ENCODE measurements around the gene COL2A1.

The COL2A1 gene

GRCh38 chr12:47942614-47943225 is 61.6 kb downstream of the COL2A1 start:
- DNase-seq: no peak

DNA sequence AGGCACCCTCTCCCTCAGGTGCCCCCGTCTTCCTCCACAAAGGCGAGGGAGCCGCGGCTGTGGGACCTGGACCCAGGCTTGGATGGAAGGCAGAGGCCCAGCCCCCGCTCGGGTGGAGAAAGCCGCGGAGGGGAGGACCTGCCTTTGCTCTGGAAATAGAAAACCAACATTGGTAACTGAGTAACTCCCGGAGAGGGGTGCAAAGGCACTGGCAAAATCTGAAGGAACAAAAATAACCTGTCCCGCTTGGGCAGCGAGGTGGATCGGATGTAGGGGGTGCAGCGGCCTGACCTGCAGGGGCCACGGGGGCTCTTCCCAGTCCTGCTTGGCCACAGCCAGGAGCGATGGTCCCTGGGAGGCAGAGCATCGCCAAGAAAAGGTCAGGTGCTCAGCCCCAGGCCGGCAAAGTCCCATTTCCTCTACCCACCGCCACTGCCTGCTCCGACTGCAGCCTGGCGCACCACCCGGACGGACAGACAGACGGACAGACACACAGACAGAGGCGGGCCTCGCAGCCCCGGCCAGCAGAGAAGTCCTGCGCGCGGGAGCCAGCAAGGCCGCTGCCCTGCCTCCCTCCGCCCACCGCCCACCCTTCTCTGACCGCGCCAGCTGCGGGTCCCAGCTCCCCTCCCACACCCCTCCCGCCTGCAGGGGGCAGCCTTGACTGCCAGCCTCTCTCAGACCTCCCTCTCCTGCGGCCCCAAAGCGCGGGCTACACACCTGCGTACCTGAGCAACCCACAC is 62.2 kb downstream of the COL2A1 start:
- no peak for DNase-seq

- no peak for DNase-seq
These were observed 62.8 kb downstream of the COL2A1 start for GRCh38 chr12:47941475-47941780.

DNA sequence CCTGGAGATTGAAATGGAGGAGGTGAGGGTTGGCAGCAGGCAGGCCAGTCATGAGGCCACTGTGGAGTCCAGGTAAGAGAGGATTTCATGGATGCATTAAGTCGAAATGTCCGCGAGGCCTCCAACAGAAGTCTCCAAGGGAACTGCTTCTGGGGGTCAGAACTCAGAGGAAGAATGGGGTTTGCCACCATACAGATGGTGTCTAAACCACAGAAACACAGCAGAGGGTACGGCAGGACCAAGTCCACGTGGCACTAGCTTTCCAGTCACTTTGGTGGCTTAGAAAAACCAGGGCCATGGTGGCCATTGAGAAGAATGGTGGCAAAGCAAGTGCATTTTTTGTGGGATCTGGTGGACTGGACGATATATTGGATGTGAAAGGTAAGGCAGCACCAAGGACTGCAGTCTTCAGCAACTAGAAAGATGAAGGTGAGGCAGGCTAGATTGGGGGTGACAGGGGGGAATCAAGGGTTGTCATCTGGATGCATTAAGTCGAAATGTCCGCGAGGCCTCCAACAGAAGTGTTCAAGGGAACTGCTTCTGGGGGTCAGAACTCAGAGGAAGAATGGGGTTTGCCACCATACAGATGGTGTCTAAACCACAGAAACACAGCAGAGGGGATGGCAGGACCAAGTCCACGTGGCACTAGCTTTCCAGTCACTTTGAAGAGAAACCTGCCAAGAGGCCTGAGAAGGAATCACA is 63.4 kb downstream of the COL2A1 start:
- no peak for DNase-seq

- no peak for DNase-seq
These were observed 65.2 kb downstream of the COL2A1 start for GRCh38 chr12:47939009-47939601.

GRCh38 chr12:47938594-47938993 is 65.7 kb downstream of the COL2A1 start:
- no peak for DNase-seq

DNA sequence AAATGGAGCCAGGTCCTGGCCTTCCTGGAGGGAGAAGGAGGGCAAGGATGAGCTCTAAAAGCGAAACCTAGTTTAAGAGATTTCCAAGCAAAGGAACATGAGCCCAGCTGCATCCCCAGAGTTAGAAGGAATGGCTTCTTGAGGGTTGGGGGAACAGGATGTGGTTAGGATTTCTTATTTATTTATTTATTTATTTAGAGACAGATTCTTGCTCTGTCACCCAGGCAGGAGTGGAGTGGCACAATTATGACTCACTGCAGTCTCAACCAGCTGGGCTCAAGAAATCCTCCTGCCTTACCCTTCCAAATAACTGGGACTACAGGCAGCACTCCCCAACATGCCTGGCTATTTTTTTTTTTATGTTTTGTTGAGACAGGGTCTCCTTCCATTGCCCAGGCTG is 66.2 kb downstream of the COL2A1 start:
- DNase-seq: no peak

DNA sequence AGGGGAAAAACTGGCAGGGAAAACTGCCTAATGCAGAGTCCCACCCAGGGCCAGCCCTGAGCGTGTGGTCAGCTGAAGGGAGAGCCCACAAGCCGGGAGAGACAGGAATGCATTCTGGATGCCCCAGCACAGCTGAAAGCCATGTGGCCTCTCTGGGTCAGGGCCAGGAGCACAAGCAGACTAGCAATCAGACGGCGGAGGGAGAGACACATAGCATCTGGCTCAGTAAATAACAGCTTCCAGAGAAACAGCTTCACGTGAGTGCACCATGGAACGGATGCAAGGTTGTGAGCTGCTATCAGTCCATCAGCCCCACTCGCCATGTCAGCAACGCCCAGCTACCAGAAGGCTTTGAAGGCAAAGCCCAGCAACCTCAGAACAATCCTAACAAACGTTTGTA is 69.1 kb downstream of the COL2A1 start:
- DNase-seq: no peak

DNA sequence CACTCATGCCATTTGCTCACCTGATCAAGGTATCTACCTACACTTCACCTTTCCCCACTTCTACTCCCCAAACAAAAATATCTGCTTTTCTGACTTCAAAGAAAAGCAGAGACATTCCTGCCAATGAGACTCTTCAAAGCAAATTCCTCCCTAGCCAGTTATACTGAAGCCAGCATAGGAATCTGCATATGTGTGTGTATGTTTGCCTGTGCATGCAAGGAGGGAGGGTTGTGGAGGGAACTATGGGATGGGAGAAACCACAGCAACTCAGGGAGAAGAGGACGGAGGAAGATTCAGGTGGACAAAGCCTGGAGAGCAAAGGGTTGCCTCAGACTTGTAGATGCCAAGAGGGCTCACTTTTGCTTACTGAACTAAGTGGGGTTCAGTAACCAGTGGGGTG is 73.1 kb downstream of the COL2A1 start:
- no peak for DNase-seq

DNA sequence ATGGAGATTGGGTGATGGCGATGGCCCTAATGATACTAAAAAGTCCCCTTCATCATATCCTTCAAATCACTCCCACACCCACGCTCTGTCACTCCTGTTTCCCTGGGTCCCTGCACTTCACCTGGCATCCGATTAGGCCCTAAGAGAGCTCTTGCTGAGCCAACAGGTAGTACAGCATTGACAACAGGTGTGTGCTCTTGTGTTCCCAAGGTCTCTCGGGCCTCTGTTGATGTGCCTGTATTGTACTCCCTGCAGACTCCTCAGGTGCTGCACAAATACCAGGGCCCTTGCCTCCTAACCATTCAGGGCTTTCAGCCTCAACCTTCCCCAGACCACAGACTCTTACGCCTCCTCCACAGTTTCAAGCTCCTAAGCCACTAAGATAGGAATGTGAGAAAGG is 73.6 kb downstream of the COL2A1 start:
- no peak for DNase-seq

GRCh38 chr12:47927346-47927745 is 76.9 kb downstream of the COL2A1 start:
- DNase-seq: no peak
